H7 (cell line): ENCODE results near the gene AGTPBP1. TPM values are rescaled to one million over a fixed set of nuclear protein-coding genes. Genes with fewer than 3 reads are reported as not detected.
A peak's percentile ranks its signal among the peaks of the same experiment; 100 is the strongest.
"Not testable (repeated sequence)": the region's sequence is repeated elsewhere in the genome, so short reads cannot be mapped to it uniquely, and the experiment has no call there.

Experiments used
- DNase-seq: peaks from one replicate; pipeline ENCODE4 v3.0.0; 2012
- H3K27me3 ChIP-seq: 2 replicates; pipeline ENCODE4 v1.6.0; 2011; ENCODE audit warnings: mild to moderate bottlenecking, low read length; ENCODE audit not compliant: control insufficient read depth, insufficient read depth
- H3K36me3 ChIP-seq: replicated peaks from 2 replicates; pipeline ENCODE4 v1.5.1; 2011; ENCODE audit warnings: low read length; ENCODE audit not compliant: control insufficient read depth, insufficient read depth
- H3K4me3 ChIP-seq: 2 replicates; pipeline ENCODE4 v1.5.1; 2011; ENCODE audit warnings: low read depth, mild to moderate bottlenecking, control low read depth, low read length, moderate library complexity; ENCODE audit not compliant: insufficient read depth
- total RNA-seq: library from RNA; depleted of rRNA; stranded (reverse); fragments of >200 nt; shearing (Covaris generic); gene quantifications from 2 replicates; pipeline ENCODE4 v1.2.3, GENCODE V29; 2014

The AGTPBP1 gene
- total RNA-seq, 1 experiment from 2014 or later = 42.6 TPM

- DNase-seq = no peak
Measured at GRCh38 chr9:85730916-85731630, 10.7 kb downstream of the AGTPBP1 start.

GRCh38 chr9:85729882-85730281 is 11.9 kb downstream of the AGTPBP1 start:
- Histone ChIP-seq H3K27me3 (no peaks in the 10 kb centered on the region), H3K36me3 (no peaks in the 10 kb centered on the region), H3K4me3 (no peak overlapping the region)
- no peak for DNase-seq

More at GRCh38 chr9:85730916-85731630, 10.7 kb downstream of the AGTPBP1 start:
- Histone ChIP-seq H3K4me3 (no peak overlapping the region), H3K27me3 (no peaks in the 10 kb centered on the region), H3K36me3 (no peaks in the 10 kb centered on the region)

- Histone ChIP-seq H3K36me3 (no peaks in the 10 kb centered on the region; the same call in 1 of the 2 replicates), H3K4me3 (no peak overlapping the region), H3K27me3 (no peaks in the 10 kb centered on the region)
- DNase-seq = no peak
Measured at GRCh38 chr9:85727500-85727899, 14.3 kb downstream of the AGTPBP1 start.

GRCh38 chr9:85726737-85727136 is 15.0 kb downstream of the AGTPBP1 start:
- no peaks in the 10 kb centered on the region; the same call in 1 of the 2 replicates for H3K36me3 ChIP-seq
- no peaks in the 10 kb centered on the region for H3K27me3 ChIP-seq
- DNase-seq = no peak
- no peak overlapping the region for H3K4me3 ChIP-seq

- Histone ChIP-seq H3K4me3 (no peak overlapping the region), H3K27me3 (no peaks in the 10 kb centered on the region), H3K36me3 (no peaks in the 10 kb centered on the region; the same call in 1 of the 2 replicates)
- DNase-seq = no peak
Measured at GRCh38 chr9:85723215-85723614, 18.5 kb downstream of the AGTPBP1 start.

- H3K36me3 ChIP-seq, H3K4me3 ChIP-seq, H3K27me3 ChIP-seq, DNase-seq: not testable (repeated sequence)
Measured at GRCh38 chr9:85719411-85719810, 22.3 kb downstream of the AGTPBP1 start.

- not testable (repeated sequence) for H3K27me3 ChIP-seq, H3K4me3 ChIP-seq, DNase-seq, H3K36me3 ChIP-seq
Measured at GRCh38 chr9:85717818-85718217, 23.9 kb downstream of the AGTPBP1 start.

GRCh38 chr9:85717220-85717619 is 24.5 kb downstream of the AGTPBP1 start:
- Histone ChIP-seq H3K36me3 (no peaks in the 10 kb centered on the region), H3K4me3 (no peak overlapping the region), H3K27me3 (no peaks in the 10 kb centered on the region)
- DNase-seq = no peak

- no peak overlapping the region for H3K4me3 ChIP-seq
- no peaks in the 10 kb centered on the region for H3K36me3 ChIP-seq
- H3K27me3 ChIP-seq = no peaks in the 10 kb centered on the region
- peak; percentile 15 for DNase-seq
Measured at GRCh38 chr9:85716031-85716877, 25.5 kb downstream of the AGTPBP1 start.

- no peaks in the 10 kb centered on the region for H3K27me3 ChIP-seq
- H3K4me3 ChIP-seq = no peak overlapping the region
- DNase-seq = no peak
- H3K36me3 ChIP-seq = no peaks in the 10 kb centered on the region
Measured at GRCh38 chr9:85715587-85715986, 26.2 kb downstream of the AGTPBP1 start.

GRCh38 chr9:85713897-85714296 is 27.9 kb downstream of the AGTPBP1 start:
- DNase-seq = no peak
- Histone ChIP-seq H3K4me3 (no peak overlapping the region), H3K36me3 (no peaks in the 10 kb centered on the region), H3K27me3 (no peaks in the 10 kb centered on the region)

- H3K27me3 ChIP-seq = no peaks in the 10 kb centered on the region
- H3K36me3 ChIP-seq = no peaks in the 10 kb centered on the region
- DNase-seq = no peak
- H3K4me3 ChIP-seq = no peak overlapping the region
Measured at GRCh38 chr9:85704744-85705143, 37.0 kb downstream of the AGTPBP1 start.

GRCh38 chr9:85703398-85703797 is 38.4 kb downstream of the AGTPBP1 start:
- Histone ChIP-seq H3K4me3 (no peak overlapping the region), H3K27me3 (no peaks in the 10 kb centered on the region), H3K36me3 (no peaks in the 10 kb centered on the region)
- no peak for DNase-seq

GRCh38 chr9:85702726-85703289 is 38.9 kb downstream of the AGTPBP1 start:
- H3K4me3 ChIP-seq = no peak overlapping the region
- no peaks in the 10 kb centered on the region for H3K27me3 ChIP-seq
- no peaks in the 10 kb centered on the region for H3K36me3 ChIP-seq
- DNase-seq = no peak

GRCh38 chr9:85702191-85702590 is 39.6 kb downstream of the AGTPBP1 start:
- H3K4me3 ChIP-seq = no peak overlapping the region
- H3K36me3 ChIP-seq = no peaks in the 10 kb centered on the region
- no peaks in the 10 kb centered on the region for H3K27me3 ChIP-seq
- no peak for DNase-seq
